IMR-90 (cell line): ENCODE measurements around the gene ZCCHC17. TPM values are rescaled to one million over a fixed set of nuclear protein-coding genes. Genes with fewer than 3 reads are reported as not detected.

Experiments
- ATAC-seq: fragments of 200-7000 bp; cut with Tn5 transposase; 2 replicates; pipeline ENCODE4 v1.9.1; 2020; ENCODE audit warnings: low read depth, mild to moderate bottlenecking, moderate library complexity
- BruUV-seq: library from RNA; stranded (reverse); fragments of 400-500 nt; replicated peaks from 2 replicates; lab custom pipeline; 2021; lab: Mats Ljungman, UMichigan
- CTCF ChIA-PET: fragments of 300-600 bp; formaldehyde crosslinking; extraction: SDS; loops from one replicate; lab custom pipeline; 2021; ENCODE audit warnings: antibody characterized with exemption; lab: Yijun Ruan, JAX
- POLR2A ChIA-PET: fragments of 300-600 bp; sonication (Branson Sonifier 250); formaldehyde crosslinking; loops from one replicate; lab custom pipeline; 2022; ENCODE audit warnings: antibody characterized with exemption; ENCODE audit not compliant: unreplicated experiment; lab: Charles Lee
- DNase-seq: peaks from one replicate; pipeline ENCODE4 v3.0.0; 2013
- H2AFZ ChIP-seq: replicated peaks from 2 replicates; pipeline ENCODE3; 2013; ENCODE audit warnings: low read length, mild to moderate bottlenecking; ENCODE audit not compliant: poor library complexity
- H2AK5ac ChIP-seq: 2 replicates; pipeline ENCODE4 v1.6.1; 2013; ENCODE audit warnings: low read depth, low read length, inconsistent platforms
- H2AK9ac ChIP-seq: replicated peaks from 2 replicates; pipeline ENCODE3; 2013; ENCODE audit warnings: mild to moderate bottlenecking, low read depth, low read length, moderate library complexity; ENCODE audit not compliant: poor library complexity
- H2BK120ac ChIP-seq: 2 replicates; pipeline ENCODE4 v1.6.1; 2013; ENCODE audit warnings: low read depth, low read length, inconsistent platforms
- H2BK15ac ChIP-seq: 3 replicates; pipeline ENCODE4 v1.6.1; 2013; ENCODE audit warnings: low read depth, low read length, inconsistent platforms
- H2BK20ac ChIP-seq: 2 replicates; pipeline ENCODE4 v1.6.1; 2013; ENCODE audit warnings: low read depth, mild to moderate bottlenecking, inconsistent platforms, low read length, moderate library complexity
- H2BK5ac ChIP-seq: 2 replicates; pipeline ENCODE4 v1.6.1; 2013; ENCODE audit warnings: mild to moderate bottlenecking, low read depth, low read length, inconsistent platforms; ENCODE audit not compliant: poor library complexity, severe bottlenecking
- H3K14ac ChIP-seq: replicated peaks from 2 replicates; pipeline ENCODE4 v1.6.1; 2013; ENCODE audit warnings: low read depth, low read length, inconsistent platforms
- H3K18ac ChIP-seq: 2 replicates; pipeline ENCODE4 v1.6.1; 2013; ENCODE audit warnings: low read depth, low read length, control low read depth
- H3K23ac ChIP-seq: 2 replicates; pipeline ENCODE4 v1.6.1; 2013; ENCODE audit warnings: low read depth, low read length, inconsistent platforms
- H3K27ac ChIP-seq: 2 replicates; pipeline ENCODE4 v1.5.1; 2013; ENCODE audit warnings: mild to moderate bottlenecking, control low read depth, low read length; ENCODE audit not compliant: insufficient read depth
- H3K27me3 ChIP-seq: 2 replicates; pipeline ENCODE4 v1.6.1; 2013; ENCODE audit warnings: low read length; ENCODE audit not compliant: control insufficient read depth, insufficient read depth
- H3K36me3 ChIP-seq: 2 replicates; pipeline ENCODE4 v1.6.1; 2013; ENCODE audit warnings: low read length, mixed read lengths; ENCODE audit not compliant: control insufficient read depth, insufficient read depth
- H3K4ac ChIP-seq: 2 replicates; pipeline ENCODE4 v1.6.1; 2013; ENCODE audit warnings: low read depth, low read length, inconsistent platforms
- H3K4me1 ChIP-seq: 2 replicates; pipeline ENCODE4 v1.6.1; 2013; ENCODE audit warnings: low read length, mixed read lengths; ENCODE audit not compliant: control insufficient read depth, insufficient read depth
- H3K4me2 ChIP-seq: 2 replicates; pipeline ENCODE4 v1.6.1; 2013; ENCODE audit warnings: low read depth, mild to moderate bottlenecking, control low read depth, low read length, moderate library complexity
- H3K4me3 ChIP-seq: 2 replicates; pipeline ENCODE4 v1.5.1; 2013; ENCODE audit warnings: low read depth, mild to moderate bottlenecking, control low read depth, low read length, moderate library complexity; ENCODE audit not compliant: insufficient read depth
- H3K56ac ChIP-seq: 2 replicates; pipeline ENCODE4 v1.6.1; 2013; ENCODE audit warnings: low read length, inconsistent platforms; ENCODE audit not compliant: insufficient read depth; ENCODE audit errors: extremely low read depth
- H3K79me1 ChIP-seq, 2 experiments: 2 replicates each; pipeline ENCODE4 v1.6.1; 2013; ENCODE audit warnings: low read length in 2 of 2, inconsistent platforms in 1 of 2, low read depth in 1 of 2
- H3K9ac ChIP-seq: 2 replicates; pipeline ENCODE4 v1.6.1; 2013; ENCODE audit warnings: low read depth, low read length, control low read depth
- H3K9me1 ChIP-seq: 2 replicates; pipeline ENCODE4 v1.6.1; 2013; ENCODE audit warnings: low read length, inconsistent platforms; ENCODE audit not compliant: insufficient read depth
- H3K9me3 ChIP-seq: 2 replicates; pipeline ENCODE4 v1.6.1; 2013; ENCODE audit warnings: low read length; ENCODE audit not compliant: control insufficient read depth, insufficient read depth
- H4K20me1 ChIP-seq: 2 replicates; pipeline ENCODE4 v1.6.1; 2013; ENCODE audit warnings: low read length, inconsistent platforms; ENCODE audit not compliant: insufficient read depth
- H4K5ac ChIP-seq: 2 replicates; pipeline ENCODE4 v1.6.1; 2013; ENCODE audit warnings: mild to moderate bottlenecking, low read depth, low read length, control low read depth
- H4K8ac ChIP-seq, 2 experiments: 2 replicates each; pipeline ENCODE4 v1.6.1; 2013; ENCODE audit warnings: low read depth in 2 of 2, low read length in 2 of 2, control low read depth in 1 of 2, inconsistent platforms in 1 of 2
- H4K91ac ChIP-seq: 2 replicates; pipeline ENCODE4 v1.6.1; 2013; ENCODE audit warnings: low read depth, low read length, inconsistent platforms; ENCODE audit not compliant: insufficient read depth
- BHLHE40 ChIP-seq: fragments of 150-350 bp; IDR thresholded peaks from 2 replicates; pipeline ENCODE4 v1.6.1; 2016; ENCODE audit warnings: mild to moderate bottlenecking, low read depth, low read length
- CHD1 ChIP-seq: IDR thresholded peaks from 2 replicates; pipeline ENCODE4 v1.6.1; 2012; ENCODE audit warnings: low read depth, low read length, improper control_type of control experiment
- WGBS, 2 experiments: methylation state at CpG; one replicate each; pipeline versions ENCODE4 v1.1.5 to v1.1.7; 2013; ENCODE audit warnings: missing lambda C conversion rate in 2 of 2; ENCODE audit not compliant: insufficient read length in 1 of 2; ENCODE audit errors: extremely low coverage in 2 of 2; 5-methylcytosine and 5-hydroxymethylcytosine counted together
- dilution Hi-C: fragments of 300-500 bp; cut with HindIII; formaldehyde crosslinking; loops from one replicate; pipeline ENCODE4 v1.14.3; 2018; ENCODE audit warnings: low sequenced_read_pairs; ENCODE audit not compliant: unreplicated experiment
- in situ Hi-C: fragments of 300-500 bp; cut with MboI; formaldehyde crosslinking; loops from 3 replicates; pipeline ENCODE4 v1.14.3; 2019; ENCODE audit warnings: low sequenced_read_pairs, inconsistent platforms, mixed read lengths
- intact Hi-C: fragments of 100-400 bp; cut with micrococcal nuclease; formaldehyde crosslinking; loops from 2 replicates; pipeline ENCODE4 v1.10.0; 2022
- polyA plus RNA-seq, 3 experiments: library from polyadenylated mRNA; depleted of rRNA; stranded (reverse); fragments of >200 nt; gene quantifications; 2 replicates each; pipeline ENCODE4 v1.2.3, GENCODE V29; 2012; ENCODE audit warnings: low replicate concordance in 1 of 3
- total RNA-seq: library from RNA; depleted of rRNA; stranded (reverse); fragments of >200 nt; gene quantifications from 2 replicates; pipeline ENCODE4 v1.2.3, GENCODE V29; 2012
- TF ChIP-seq, protein P1 (sequence below): conservative IDR thresholded peaks from 2 replicates; pipeline ENCODE4 v1.5.1; 2012; ENCODE audit warnings: mild to moderate bottlenecking, low read depth, low read length, improper control_type of control experiment

ZCCHC17 gene
- total and polyA plus RNA-seq, 2 of the 4 experiments (the other 2 are of a cell fraction) = 48.4 to 48.9 TPM

GRCh38 chr1:31326461-31326860, 29.6 kb downstream of the ZCCHC17 start:
- Histone ChIP-seq H3K23ac (no peak overlapping the region), H3K18ac (no peak overlapping the region), H2BK15ac (no peak overlapping the region), H2AFZ (no peak overlapping the region), H3K14ac (no peak overlapping the region), H3K27me3 (no peaks in the 10 kb centered on the region), H4K8ac (no peak overlapping the region), H3K36me3 (peaks cover 10% of the 10 kb centered on the region), H4K20me1 (no peaks in the 10 kb centered on the region), H3K4ac (no peak overlapping the region), H2AK9ac (no peak overlapping the region), H3K9ac (no peak overlapping the region), H3K4me1 (peaks cover 5% of the 10 kb centered on the region), H2BK5ac (no peak overlapping the region), H3K4me2 (no peak overlapping the region), H3K4me3 (no peak overlapping the region), H3K79me1 (peaks cover 0 to 7% of the 10 kb centered on the region in 2 experiments; a peak in 2 of 4 replicates), H3K9me1 (no peaks in the 10 kb centered on the region), H3K27ac (no peak overlapping the region), H2AK5ac (no peak overlapping the region), H3K56ac (no peak overlapping the region), H2BK120ac (no peak overlapping the region), H4K91ac (no peak overlapping the region), H2BK20ac (no peak overlapping the region), H3K9me3 (no peaks in the 10 kb centered on the region), H4K5ac (no peak overlapping the region)
- CTCF ChIA-PET = interaction anchor here (1.0 kb wide), 1 partner anchor 8 kb away, joined by 3 read pairs; no protein-coding TSS in a partner anchor
- ATAC-seq (no peak), DNase-seq (no peak)
- TF ChIP-seq BHLHE40 (no peak), CHD1 (no peak)
- TF ChIP-seq, protein P1, sequence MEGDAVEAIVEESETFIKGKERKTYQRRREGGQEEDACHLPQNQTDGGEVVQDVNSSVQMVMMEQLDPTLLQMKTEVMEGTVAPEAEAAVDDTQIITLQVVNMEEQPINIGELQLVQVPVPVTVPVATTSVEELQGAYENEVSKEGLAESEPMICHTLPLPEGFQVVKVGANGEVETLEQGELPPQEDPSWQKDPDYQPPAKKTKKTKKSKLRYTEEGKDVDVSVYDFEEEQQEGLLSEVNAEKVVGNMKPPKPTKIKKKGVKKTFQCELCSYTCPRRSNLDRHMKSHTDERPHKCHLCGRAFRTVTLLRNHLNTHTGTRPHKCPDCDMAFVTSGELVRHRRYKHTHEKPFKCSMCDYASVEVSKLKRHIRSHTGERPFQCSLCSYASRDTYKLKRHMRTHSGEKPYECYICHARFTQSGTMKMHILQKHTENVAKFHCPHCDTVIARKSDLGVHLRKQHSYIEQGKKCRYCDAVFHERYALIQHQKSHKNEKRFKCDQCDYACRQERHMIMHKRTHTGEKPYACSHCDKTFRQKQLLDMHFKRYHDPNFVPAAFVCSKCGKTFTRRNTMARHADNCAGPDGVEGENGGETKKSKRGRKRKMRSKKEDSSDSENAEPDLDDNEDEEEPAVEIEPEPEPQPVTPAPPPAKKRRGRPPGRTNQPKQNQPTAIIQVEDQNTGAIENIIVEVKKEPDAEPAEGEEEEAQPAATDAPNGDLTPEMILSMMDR = no peak
- intact Hi-C loops (no loop called here), in situ Hi-C loops (no loop called here), dilution Hi-C loops (no loop called here)
- POLR2A ChIA-PET = no interaction called here
- WGBS, 2 experiments = no CpG with 5 or more reads among the region's 1 CpG
- BruUV-seq = no TSS peak
